HG03558 (cell line): ENCODE data around the gene TMEM231.
"Not testable (repeated sequence)": the region's sequence is repeated elsewhere in the genome, so short reads cannot be mapped to it uniquely, and the experiment has no call there.

Experiments
- ATAC-seq: cut with Tn5 transposase; IDR thresholded peaks from one replicate; pipeline ENCODE4 v1.9.1; 2021; ENCODE audit warnings: moderate number of reproducible peaks; ENCODE audit not compliant: unreplicated experiment; ENCODE audit errors: extremely low read depth

Gene TMEM231, protein sequence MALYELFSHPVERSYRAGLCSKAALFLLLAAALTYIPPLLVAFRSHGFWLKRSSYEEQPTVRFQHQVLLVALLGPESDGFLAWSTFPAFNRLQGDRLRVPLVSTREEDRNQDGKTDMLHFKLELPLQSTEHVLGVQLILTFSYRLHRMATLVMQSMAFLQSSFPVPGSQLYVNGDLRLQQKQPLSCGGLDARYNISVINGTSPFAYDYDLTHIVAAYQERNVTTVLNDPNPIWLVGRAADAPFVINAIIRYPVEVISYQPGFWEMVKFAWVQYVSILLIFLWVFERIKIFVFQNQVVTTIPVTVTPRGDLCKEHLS

DNA sequence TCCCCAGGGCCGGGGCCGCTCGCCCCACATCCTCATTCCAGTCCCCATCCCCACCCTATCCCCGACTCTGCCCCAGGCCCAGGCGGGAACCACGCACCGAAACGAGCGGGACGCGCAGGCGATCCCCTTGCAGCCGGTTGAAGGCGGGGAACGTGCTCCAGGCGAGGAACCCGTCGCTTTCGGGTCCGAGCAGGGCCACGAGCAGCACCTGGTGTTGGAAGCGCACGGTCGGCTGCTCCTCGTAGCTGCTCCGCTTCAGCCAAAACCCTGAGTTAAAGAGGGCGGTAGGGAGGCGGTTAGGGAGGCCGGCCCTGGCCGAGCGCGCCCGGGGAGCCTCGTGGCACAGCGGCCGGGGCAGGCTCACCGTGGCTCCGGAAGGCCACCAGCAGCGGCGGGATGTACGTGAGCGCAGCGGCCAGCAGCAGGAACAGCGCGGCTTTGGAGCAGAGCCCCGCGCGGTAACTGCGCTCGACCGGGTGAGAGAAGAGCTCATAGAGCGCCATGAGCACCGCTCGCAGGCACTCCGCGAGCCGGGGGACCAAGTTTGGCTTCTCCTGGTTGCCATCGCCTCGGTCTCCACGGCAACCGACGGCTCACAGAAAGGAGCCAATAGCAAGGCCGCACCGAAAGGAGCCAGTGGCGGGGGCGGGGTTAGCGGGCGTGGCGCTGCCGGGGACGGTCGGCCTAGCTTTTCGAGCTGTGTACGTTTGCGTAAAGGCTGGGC, at the start of gene TMEM231:
Gene TMEM231 (minus strand): TSS at position 546 of the 724 bp plus-strand sequence. CDS start 43 bp downstream, at position 503.
- peak; percentile 97 for ATAC-seq

DNA sequence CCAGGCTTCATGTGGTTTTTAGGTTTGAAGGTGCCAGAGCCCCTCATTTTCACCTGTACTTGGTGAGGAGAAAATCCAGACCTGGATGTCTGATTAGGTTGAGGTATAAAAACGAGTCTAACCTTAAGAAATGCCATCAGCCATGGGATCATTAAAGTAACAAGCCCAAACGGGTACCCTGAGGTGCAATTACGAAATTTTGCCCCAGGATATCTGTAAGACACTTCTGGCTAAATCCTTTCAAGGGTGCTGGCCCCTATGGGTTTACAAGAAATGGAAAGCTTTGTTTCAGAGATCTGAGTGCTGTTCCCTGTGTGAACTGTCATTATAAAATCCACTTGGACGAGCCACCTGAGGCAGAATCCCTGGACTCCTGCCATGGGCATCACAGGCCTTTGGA, 47.2 kb upstream of the TMEM231 start:
- no peak for ATAC-seq

DNA sequence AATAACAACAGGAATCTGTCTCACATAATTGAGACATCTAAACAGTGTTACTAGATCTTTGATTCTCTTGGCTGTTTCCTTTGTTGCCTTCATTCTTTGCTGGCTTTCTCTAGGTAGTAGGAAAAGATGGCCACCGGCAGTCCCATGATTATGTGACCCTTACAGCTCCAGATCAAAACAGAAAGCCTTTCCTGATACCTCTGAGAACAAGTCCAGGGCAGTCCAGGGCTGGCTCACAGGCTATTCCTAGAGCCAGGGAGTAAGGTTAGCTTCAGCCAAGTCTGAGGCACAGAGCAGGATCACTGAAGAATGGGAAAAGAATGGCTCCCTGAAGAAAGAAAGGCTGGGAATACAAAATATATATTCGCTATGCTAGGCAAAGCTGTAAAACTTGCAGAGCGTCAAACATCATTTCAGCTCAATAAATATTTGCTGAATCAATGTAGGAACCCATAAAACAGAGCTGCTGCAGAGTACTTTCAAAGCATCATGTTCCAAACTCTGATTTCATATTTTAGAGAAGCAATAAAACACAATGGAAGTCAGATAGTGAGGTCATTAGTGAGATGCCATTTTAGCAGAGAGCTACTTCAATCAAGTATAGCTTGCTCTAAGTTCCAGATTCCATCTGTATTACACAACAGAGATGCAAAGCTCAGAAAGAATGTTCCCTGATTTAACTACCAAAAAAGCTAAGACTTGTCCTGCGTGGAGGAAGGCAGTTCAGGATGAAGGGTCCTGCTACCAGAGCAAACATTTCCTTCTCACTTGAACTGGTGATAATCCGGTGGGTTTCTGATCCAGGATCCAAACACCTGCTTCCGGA, 43.6 kb upstream of the TMEM231 start:
- ATAC-seq = no peak

DNA sequence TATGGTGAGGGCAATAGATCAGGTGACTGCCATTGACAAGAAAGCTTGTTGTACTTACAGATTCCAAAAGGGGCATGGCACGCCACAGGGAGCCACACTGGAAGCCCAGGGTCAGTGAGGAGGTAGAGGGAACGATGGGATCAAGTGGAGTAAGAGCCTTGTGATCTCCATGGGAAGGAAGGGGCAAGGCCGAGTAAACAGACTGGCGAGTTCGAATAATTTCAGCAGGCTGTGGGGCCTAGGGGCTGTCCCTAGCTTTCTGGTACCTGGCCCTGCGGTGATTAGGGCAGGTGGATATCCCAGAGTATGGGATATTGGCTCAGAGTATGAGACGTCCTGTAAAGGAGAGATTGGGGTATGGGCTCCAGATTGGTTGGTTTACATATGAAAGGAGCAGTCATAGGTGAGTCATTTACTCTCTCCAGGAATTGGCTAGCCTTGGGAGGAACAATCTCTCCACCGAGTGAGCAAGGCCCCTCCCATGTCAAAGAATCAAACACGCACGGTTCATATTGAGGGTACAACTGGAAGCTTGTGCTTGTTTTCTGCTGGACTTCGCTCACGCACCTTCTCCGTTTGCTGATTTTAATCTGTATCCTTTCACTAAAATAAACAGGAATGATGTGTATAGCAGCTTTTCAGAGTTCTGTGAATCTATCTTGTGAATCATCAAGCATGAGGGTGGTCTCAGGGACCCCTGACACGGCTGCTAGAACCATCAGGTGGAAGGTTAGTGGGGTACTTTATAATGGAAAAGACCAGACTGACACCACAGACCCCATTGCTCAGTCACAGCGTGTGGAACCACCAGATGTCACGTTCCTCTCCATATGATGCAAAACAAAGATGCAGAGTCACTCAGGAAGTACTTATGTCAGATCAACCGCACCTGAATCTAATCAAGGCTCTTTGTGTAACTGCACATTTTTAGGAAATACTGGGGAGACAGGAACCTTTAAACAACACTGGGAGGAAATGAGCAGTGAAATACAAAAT, 38.1 kb upstream of the TMEM231 start:
- ATAC-seq = no peak

DNA sequence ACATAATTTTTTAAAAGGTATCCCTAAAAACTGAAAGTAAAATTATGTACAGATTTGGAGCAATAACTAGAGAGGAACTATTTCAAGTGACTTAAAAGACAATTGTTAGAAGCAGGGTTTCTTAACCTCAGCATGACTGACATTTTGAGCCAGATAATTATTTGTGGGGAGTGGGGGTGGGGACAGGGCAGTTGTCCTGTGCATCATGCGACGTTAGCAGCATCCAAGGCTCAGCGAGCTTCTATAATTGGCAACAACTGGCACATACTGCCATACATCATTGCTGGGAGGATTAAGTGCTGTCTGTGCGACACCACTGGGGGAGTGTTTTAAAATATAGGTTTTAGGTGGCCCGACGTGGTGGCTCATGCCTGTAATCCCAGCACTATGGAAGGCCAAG, 37.3 kb upstream of the TMEM231 start:
- ATAC-seq = no peak

DNA sequence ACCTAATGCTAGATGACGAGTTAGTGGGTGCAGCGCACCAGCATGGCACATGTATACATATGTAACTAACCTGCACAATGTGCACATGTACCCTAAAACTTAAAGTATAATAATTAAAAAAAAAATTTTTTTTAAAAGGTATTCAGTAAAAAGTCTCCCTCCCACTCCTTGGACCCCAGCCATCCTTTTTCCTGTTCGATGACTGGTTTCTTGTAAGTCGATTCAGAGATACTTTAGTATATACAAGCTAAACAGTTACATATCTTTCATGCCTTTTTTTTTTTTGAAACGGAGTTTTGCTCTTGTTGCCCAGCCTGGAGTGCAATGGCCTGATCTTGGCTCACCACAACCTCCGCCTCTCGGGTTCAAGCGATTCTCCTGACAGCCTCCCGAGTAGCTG, 35.9 kb upstream of the TMEM231 start:
- ATAC-seq = not testable (repeated sequence)

DNA sequence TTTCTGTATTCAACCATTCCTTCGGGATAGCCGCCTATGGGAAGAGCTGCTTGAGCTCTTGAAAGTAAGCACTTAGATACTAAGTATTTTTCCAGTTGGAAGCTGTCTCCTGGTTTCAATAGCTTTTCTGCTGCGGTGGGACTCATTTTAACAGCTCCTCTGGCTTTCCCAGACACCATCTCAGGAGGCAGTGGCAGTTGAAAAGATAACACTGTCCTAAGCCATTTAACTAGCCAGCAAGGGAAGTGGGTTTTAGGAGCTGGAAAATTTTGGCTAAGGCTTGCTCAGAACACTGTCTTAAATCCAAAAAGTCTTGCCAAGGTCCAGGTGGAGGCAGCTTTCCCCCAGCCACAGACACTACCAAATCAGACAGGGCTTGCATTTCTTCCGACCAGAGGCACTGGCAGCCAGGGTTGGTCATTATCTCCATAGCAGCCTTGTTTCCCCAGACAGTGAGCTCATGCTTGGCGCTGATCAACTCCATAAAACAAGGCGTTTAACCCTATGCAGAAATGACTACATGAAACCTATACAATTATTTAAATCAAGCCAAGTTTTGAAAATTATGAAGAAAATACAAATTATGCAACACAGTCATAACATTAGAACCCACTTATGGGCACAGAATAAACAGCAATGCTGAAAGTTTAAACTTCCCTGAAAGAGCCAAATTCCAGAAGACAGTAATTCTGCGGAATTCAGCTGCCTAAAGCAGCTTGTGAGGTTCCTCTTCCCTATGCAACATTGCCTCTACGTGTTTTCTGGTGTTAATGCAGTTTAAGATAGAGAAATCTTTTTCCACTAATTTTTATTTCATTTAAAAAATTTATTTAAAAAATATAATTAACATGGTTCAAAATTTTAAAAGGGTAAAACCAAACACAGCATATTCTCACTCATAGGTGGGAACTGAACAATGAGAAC, 35.1 kb upstream of the TMEM231 start:
- ATAC-seq = no peak

DNA sequence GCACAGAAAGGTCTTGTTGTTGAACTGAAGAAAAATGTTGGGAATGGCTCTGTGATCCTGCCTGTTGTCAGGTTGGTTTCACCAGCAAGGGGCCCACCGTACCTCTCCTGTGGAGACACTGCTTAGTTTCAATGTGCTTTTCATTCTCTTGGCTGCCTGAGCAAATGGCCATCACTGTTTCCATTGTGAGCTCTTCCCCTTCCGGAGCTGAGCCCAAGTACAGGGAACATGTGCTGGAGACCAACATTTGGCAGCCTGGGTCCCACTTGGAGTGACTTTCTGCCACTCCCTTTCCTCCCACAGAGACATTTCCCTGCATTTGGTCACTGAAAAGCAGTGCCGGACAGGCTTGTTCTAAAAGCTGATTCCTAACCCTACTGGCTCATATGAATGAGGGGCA, 33.3 kb upstream of the TMEM231 start:
- ATAC-seq = no peak

DNA sequence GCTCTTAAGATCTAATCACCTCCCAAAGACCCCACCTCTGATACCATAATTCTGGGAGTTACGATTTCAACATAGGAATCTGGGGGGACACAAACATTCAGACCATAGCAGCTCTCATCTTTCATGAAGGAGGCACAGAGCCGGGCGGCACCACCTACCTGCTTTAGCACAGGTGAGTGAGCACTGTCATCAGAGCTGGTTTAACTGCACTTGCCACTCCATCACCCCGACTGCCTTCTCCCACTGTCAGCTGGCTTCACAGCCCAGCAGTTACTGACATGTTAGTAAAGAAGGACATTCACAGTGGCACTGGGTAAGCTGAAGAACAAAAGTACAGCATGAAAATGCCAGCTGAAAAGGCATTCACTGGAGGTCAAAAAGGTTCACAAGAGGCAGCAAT, 32.7 kb upstream of the TMEM231 start:
- no peak for ATAC-seq

DNA sequence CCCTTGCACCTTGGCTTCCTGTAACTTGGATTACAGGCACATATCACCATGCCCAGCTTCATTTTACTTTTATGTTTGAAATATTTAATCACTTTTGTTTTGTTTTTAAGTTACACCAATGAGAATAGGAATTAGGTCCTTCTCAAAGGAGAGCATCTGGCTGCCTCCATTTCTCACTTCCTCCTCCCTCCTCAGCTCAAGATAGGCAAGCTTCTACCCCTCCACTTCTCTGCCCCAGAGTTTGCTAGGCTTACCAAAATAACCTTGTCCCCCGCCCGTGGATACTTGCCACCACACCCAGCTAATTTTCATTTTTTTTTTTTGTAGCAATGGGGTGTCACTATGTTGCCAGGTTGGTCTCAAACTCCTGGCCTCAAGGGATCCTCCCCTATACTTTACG, 28.1 kb upstream of the TMEM231 start:
- ATAC-seq = no peak

DNA sequence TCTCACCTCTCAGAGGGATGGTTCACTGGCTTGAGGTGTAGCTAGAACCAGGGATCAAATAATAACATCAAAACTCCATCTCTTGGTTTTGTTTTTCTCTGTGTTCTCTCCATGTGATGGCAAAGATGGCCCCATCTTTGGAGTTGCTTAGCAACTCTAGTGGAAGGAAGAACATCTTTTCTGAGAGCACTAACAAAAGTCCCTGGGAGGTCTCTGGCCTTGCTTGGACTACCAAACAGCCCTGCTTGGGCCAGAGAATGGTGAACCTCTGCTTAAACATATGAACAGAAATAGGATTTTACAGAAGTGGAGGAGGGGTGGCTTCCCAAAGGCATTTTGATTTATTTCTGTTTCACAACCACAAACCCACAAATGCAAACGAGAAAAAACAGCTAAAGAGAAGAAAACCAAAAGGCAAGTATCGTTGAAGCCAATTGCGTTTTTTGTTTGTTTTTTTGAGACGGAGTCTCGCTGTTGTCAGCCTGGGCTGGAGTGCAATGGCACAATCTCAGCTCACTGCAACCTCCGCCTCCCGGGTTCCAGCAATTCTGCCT, 23.3 kb upstream of the TMEM231 start:
- no peak for ATAC-seq

DNA sequence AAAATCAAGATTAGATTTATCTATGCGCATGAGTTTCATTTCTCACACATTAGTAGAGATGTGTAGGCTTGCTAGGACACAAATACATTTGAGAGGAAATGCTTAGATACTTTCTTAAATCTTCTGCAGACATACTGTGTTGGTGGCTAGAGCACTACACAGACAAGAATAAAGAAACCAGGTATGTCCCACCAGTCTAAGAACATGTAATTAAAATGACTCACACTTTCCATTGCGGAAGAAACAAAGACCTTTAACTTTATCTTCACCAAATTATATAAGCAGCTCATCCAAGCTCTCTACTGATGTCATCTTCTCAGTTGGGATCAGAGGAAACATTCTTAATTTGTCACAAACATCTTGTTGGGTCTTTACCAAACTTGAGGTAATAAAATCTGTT, 22.7 kb upstream of the TMEM231 start:
- ATAC-seq = no peak

DNA sequence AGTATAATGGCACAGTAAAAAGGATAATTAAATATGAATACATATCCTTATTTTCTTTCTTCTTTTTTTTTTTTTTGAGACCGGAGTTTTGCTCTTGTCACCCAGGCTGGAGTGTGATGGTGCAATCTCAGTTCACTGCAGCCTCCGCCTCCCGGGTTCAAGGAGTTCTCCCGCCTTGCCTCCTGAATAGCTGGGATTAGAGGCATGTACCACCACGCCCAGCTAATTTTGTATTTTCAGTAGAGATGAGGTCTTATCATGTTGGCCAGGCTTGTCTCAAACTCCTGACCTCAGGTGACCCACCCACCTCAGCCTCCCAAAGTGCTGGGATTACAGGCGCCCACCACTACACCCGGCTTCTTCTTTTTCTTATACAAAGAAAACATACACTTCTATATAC, 22.2 kb upstream of the TMEM231 start:
- ATAC-seq = no peak

DNA sequence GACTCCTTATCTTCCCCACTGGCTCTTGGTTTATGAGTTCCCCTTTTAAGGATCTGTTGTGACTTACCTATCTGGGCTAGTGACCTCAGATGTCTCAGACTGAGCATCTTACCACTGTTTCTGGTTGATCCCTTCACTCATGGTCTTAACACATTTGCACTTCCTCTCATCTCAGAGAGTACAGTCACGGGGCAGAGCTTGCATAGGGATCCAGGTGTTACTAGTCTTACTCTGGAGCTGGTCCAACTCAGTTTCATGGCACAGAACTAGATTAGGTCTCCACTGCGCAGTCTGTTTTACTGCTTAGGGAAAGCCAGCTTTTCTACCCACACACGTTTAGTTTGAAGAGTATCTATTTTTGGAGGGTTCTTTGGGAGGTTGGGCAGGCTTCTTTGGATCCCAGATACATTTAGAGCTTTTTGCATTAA, 20.3 kb upstream of the TMEM231 start:
- no peak for ATAC-seq

DNA sequence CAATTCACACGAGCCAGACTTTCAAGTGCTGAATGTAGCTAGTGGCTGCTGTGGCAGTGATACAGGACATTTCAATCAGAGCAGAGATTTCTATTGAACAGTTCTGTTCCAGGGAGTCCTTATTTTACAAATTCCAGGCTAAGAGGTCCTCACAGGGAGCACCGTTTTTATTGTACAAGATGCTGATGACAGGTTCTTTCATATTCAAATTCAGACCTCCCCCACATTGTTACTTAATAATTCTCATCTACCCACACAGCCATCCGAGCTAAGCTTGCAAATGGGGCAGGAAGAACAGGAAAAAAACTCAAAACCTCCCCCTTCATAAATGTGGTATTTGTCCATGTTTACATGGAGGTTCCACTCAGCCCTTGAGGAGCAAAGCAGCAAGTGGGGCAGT, 19.9 kb upstream of the TMEM231 start:
- ATAC-seq = no peak

DNA sequence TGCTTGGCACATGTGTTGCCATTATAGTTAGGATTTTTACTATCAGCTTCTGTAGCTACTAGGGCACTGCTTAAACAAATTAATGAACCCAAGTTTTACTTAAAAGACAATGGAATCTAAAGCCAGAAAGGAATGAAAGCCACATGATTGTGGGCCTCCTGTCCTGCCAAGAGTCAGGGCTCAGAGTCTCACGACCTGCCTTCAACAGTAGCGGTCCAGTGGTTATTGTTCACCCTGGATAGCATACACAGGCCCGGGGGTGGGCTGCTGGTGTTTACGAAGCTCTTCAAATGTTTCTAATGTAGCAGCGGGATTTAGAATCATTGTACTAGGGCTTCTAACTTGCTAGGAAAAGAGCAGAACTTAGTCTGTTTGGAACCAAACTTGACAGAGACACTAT, 17.9 kb upstream of the TMEM231 start:
- no peak for ATAC-seq

DNA sequence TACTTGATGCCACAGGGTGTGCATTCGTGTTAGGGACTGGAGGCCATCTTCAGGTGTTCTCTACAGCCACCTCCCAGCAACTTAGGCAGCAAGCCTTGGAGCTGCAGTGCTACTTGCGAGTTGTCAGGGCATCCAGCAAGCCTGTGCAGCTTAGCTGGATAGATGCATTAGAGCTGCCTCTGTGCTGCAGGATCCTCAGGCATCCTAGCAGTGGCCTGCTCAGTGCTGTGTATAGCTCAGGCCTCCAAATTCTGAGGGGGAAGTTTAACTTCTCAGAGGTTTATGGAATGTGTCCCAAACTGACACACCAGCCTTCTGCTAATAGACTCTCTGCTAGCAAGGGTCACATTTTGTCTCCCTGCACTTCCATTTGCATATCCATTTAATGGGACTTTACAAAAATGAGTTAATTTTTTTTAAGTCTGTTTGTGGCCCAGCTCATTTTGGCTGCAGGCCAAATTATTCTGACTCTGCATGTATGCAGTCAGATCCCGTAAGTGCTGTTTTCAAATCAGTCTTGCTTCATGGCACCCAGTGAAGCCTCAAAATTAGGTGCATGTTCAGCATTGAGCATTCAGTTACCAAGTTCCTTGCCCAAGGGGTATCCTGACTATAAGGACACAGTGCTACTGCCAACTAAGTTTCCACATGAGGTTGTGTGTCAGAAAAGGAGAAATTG, 17.0 kb upstream of the TMEM231 start:
- ATAC-seq = no peak
